ENCODE measurements around the gene PRR14L.
A peak's percentile ranks its signal among the peaks of the same experiment; 100 is the strongest.
"Not testable (repeated sequence)": the region's sequence is repeated elsewhere in the genome, so short reads cannot be mapped to it uniquely, and the experiment has no call there.

The PRR14L gene

DNA sequence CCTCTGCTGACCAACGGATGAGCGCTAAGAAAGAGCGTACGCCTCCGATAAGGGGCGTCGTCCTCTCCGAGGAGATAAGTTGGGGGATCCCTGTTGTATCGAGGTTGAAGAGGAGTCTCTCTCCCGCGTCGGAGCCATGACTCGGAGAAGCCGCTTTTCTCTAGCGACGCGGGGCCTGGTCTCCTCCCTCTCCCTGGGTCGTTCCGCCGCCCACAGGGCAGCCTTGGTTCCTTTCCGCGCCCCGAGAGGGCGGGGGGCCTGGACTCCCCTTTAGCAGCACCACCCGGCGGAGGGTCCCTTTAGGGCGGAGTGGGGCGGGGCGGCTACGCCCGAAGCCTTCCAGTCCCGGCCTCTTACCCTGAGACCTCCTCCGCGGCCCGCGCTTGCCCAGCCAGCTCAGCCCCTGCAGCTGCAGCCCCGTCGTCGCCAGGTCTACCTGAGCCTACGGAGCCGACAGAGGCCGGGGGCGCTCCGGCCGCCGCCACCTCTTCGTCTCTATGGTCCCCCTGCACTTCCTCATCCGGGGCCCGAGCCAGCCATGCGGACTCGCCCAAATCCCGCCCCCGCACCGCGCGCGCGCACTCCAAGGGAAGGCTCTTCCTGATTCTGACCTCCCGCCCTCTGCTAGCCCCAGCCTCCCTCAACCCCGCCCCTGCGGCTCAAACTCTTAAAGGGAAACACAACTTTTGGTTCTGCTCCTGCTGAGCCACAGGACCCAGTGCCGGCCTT lies at the start of gene PRR14L:
Gene PRR14L, minus strand, starts transcription at position 497 of the 729 bp plus-strand sequence. CDS start 11,272 bp downstream, outside the sequence.
- peak; percentile 79 for DNase-seq

DNA sequence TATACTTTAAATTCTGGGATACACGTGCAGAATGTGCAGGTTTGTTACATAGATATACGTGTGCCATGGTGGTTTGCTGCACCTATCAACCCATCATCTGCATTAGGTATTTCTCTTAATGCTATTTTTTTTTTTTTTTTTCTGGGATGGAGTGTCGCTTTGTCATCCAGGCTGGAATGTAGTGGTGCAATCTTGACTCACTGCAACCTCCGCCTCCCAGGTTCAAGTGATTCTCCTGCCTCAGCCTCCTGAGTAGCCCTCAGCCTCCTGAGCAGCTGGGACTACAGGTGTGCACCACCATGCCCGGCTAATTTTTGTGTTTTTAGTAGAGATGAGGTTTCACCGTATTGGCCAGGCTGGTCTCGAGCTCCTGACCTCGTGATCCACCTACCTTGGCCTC lies 49.4 kb upstream of the PRR14L start:
- DNase-seq = not testable (repeated sequence)

DNA sequence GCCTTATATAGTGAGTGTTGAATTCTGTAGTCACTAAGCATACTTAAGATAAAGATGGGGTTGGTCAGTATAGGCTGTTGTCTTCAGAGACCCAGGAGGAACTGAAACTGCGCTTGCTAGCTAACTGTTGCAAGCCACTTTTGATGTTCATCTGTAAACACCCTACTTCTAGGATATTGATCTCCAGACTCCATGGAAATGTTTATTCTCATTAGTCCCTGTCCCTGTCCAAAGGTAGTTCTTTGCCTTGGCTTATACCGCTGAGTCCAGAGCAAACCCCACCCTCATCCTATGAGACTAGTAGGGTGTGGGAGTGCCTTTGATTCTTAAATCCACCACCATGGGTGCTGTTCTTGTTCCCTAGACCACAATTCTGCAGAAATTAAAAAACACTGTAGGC lies 40.3 kb upstream of the PRR14L start:
- DNase-seq = no peak

DNA sequence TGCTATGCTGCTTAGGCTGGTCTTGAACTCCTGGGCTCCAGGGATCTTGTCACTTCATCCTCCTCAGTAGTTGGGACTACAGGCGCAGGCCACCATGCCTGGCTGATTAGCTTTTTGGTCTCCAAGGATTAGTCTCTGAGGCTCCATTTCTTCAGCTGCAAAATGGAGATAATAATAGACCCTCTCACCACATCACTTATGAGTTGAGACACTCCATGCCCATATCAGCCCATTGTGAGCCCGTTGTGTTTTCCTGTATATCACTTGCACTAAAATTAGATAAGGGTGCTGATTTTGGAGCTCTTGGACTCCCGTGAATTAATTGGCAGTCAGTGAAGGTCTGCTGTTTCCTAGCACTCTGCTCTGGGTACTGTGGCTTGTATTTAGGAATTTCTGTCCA lies 39.9 kb upstream of the PRR14L start:
- DNase-seq = no peak

DNA sequence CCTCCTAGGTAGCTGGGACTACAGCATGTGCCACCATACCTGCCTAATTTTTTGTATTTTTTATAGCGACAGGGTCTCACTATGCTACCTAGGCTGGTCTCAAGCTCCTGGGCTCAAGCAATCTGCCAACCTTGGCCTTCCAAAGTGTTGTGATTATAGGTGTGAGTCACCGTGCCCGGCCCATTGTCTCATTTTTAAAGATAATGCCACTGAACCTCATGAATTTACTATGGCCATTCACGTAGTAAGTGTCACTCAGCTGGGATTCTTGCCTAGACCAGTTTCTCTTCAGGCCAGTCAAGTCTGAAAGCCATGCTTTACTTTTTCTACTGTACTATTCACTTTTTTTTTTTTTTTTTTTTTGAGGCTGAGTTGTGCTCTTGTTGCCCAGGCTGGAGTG lies 26.3 kb upstream of the PRR14L start:
- no peak for DNase-seq

DNA sequence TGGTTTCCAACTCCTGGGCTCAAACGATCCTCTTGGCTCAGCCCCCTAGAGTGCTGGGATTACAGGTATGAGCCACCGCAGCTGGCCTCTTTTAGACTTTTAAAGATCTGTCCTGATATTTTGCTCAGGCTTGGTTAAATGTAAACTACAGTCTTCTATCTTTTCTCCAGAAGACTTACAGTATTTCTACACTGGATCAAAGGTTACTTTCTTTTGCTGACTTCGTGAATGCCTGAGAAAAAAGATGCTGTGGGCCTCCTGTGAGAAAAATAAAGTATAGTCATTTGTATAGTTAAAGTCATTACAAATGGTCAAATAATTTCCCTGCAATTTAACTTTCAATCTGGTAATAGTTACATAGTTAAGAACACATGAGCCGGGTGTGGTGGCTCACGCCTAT lies 23.5 kb upstream of the PRR14L start:
- DNase-seq = no peak

DNA sequence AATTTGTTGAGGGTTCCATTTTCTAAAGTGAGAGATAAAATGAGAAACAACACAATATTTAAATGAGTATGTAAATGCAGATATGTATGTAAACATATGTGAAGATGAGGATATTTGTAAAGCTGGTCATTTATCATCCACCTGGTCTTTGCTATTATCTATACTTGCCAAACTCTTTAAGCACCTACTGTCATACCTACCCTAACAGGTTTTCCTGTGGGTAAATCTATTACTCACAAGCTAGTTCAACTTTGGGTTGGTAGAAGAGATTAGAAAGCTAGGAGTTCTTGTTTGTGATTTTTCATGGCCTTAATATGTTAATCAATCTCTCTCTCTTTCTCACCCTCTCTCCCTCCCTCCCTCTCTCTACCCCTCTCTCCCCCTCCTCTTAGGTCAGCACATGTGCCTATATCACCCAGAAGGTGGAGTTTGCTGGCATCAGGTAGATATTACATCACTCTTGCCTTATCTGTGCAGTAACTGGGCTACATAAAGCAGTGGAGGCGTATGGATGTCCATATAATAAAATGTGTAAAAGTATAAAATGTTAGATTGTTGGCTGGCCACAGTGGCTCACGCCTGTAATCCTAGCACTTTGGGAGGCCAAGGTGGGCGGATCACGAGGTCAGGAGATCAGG lies 18.6 kb upstream of the PRR14L start:
- no peak for DNase-seq

DNA sequence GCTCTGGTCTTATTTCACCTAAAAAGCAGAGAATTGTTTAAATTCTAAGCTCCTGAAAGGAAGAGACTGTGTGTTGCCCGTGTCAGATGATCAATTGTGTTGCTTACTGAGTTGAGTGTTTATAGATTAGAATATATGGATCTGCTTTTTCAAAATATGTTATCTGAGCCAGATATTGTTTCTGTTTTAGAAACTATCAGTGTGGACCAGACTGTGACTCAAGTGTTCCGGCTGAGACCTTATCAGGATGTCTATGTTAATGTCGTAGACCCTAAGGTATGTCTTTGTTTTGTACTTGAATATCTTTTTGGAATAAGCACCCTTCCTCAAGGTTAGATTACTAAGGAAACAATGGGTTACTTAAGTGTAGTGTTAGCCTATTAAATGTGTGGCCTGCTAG lies 14.9 kb upstream of the PRR14L start:
- DNase-seq = no peak

DNA sequence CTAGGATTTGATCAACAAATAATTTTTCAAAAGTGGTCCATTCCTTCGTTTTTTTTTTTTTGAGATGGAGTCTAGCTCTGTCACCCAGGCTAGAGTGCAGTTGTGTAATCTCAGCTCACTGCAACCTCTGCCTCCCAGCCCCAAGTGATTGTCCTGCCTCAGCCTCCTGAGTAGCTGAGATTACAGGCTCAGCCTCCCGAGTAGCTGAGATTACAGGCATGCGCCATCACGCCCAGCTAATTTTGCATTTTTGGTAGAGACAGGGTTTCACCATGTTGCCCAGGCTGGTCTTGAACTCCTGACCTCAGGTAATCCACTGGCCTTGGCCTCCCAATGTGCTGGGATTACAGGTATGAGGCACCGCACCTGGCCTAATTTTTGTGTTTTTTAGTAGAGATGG lies 8.9 kb upstream of the PRR14L start:
- DNase-seq = not testable (repeated sequence)

DNA sequence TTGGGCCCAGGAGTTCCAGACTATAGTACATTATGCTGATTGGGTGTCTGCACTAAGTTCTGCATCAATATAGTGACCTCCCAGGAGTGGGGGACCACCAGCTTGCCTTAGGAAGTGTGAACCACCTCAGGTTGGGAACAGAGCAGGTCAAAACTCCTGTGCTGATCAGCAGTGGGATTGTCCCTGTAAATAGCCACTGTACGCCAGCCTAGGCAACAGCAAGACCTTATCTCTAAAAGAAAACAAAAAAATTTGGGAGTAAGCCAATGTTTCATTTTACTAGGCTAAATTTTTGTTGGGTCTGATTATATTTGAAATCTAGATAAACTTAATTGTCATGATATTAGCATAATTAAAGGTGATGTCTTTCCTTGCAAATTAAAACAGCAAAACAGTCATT lies 7.3 kb upstream of the PRR14L start:
- no peak for DNase-seq

DNA sequence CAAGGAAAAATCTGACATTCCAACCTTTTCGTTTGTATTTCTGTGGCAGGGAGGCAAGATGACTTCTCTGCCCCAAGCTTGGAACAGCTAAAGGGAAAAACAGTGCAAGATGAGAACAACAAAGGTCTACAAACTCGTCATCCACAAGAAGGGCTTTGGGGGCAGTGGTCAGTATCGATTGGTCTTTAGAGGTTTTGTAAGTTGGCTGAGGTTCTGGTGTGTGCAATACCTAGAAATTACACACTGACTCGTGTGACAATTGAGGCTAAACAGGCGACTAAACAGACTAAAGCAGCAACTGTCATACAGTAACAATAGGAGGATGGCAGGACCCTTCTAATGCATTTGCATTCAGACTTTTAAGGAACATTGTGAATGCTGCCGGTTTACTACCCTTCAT lies 4.9 kb upstream of the PRR14L start:
- no peak for DNase-seq

DNA sequence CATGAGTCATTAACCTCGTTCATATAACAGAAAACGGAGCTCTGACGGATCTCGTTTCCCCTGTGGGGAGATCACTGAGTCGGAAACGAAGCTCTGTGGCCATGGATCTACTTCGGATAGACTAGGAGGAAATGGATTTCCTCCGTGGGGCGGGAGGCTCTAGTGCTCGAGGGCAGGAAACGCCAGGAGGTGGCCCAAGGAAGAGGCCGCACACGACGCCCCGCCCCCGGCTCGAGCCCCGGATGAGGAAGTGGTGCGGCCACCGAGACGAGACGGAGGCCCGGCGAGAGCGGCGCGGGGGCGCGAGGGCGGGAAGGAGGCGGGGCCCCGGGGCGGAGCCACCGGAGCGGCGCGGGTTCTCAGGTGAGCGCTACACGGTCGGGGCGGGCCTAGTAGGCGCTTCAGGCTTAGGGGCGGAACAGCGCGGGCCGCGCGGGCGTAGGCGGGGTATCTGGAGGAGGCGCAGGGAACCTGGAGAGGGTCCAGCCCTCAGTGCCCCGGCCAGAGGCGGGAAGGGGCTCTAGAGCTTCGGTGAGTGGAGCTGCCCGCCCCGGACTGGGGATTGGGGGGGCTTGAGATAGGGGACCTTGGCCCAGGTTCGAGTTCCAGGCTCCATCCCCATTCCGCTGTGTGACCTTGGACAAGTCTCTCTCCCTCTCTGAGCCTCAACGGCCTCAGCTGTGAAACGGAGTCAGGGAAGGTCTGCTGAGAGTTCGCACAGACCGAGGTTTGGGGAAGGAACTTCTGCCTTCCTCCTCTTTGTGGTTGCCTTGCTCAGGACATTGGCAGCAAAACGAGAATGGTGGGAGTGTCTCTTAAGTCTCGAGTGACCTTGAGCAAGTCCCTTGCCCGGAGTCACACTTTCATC lies 3.9 kb upstream of the PRR14L start, which contains the start of gene DEPDC5:
Gene DEPDC5, plus strand, starts transcription at position 386 of the 868 bp plus-strand sequence. CDS start 903 bp downstream, outside the sequence.
- peak; percentile 86 for DNase-seq

DNA sequence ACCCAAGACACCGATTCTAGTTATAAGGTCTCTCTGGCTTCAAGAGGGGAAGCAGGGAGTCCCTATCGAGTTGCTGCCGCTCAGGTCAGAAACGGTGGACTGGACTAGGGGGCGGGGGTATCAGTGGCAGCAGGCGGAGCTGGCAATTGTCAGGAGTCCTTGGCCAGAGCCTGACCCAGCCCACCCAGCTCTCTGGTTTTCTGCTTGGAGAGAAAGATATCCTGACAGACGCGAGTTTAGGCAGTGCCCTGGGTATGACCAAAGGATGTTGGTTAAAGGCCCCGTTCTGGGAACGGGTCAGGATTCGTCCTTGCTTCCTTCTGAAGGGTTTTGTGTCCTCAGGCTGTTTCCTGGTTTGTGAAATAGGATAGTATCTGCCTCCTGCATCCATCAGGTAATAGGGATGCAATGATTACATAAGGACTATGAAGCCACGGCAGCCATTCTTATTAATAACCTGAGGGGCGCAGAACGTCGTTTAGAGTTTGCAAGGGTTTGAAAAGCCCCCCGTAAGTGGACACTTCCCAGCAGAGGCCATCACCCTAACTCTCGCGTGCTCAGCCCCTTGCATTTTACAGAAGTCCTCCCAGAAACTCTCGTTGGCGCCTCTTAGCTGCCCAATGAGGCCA lies 3.2 kb upstream of the PRR14L start:
- no peak for DNase-seq

DNA sequence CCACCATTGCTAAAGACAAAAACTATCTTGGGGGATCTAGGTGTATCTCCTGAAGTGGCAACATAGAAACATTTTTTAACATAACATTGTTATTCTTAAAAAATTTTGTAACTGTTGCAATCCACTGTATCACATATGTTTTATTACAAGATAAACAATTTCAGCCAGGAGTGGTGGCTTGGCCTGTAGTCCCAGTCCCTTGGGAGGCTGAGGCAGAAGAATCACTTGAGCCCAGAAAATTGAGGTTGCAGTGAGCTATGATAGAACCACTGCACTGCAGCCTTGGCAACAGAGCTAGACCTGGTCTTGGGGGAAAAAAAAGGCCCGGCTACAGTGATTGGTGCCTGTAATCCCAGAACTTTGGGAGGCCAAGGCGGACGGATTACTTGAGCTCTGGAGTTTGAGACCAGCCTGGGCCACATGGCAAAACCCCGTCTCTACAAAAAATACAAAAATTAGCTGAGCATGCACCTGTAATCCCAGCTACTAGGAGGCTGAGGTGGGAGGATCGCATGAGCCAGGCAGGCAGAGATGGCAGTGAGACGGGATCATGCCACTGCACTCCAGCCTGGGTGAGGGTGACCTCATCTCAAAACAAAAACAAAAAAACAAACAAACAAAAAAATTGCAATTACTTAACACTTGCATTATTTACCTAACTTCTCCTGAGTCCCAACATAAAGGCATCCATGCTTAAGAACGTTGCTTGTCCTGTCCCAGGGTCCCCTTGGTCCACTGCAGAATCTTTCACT lies 2.3 kb upstream of the PRR14L start:
- no peak for DNase-seq

DNA sequence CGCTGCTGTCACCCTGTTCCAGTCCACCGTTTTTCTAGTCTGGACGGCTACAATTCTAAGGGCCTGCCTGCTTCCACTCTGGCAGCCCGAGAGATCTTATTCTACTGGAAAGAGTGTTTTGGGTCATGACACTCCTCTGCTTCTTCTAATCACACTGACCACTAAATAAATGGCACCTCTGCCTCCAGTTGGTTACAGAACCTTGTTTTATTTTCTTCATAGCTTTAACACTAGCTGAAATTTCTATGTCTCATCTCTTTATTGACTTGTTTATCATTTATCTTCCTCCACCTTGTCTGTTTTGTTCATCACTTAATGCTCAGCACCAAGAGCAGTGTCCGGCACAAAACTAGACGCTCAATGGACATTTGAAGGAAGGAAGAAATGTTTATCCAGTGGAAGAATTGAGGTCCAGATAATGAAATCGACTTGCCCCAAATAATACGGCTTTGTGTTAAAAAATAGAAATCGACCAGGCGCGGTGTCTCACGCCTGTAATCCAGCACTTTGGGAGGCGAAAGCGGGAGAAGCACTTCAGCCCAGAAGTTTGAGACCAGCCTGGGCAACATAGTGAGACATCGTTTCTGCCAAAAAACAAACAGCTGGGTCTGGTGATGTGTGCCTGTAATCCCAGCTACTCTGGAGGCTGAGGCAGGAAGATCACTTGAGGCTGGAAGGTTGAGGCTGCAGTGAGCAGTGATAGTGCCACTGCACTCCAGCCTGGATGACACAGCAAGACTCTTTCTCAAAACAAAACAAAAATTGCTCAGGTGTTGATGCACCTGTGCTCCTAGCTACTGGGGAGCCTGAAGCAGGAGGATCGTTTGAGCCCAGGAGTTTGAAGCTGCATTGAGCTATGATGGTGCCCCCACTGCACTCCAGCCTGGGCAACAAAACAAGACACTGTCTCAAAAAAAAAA lies 693 bp upstream of the PRR14L start:
- no peak for DNase-seq

DNA sequence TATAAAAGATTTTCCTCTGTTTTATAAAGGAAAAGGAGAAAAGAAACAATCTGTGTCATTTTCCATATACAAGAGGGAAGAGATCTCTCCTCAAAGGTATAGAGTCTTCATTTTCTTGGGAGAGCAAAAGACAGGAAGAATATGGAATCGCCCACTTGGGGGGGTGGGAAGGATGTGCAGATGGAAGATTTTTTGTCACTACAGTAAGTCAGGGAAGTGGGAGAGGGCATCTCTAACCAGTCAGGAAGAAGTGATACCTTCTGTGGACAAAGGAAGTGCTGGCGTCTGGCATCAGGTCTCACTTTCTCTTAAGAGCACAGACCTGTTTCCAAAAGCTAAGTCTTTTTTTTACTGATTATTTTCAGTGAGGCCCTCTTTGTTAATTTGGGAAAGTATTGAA lies 1.4 kb downstream of the PRR14L start:
- no peak for DNase-seq

DNA sequence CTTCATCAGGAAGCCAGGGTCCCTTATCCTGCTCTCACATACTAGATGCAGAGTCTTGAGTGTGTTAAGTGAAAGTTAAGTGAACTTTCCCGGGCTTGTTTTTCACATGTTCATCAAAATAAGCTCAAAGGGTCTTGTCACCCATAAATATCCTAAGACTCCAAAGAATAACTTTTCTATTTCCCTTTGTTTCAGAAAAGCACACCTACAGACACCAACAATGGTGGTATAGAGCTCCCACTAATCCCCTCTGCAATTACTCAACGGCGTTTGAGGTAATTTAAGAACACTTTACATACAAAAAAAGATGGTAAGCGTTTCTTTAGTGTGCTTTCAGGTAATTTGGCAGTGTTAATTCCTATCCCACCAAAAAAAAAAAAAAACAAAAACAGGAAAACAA lies 2.5 kb downstream of the PRR14L start:
- no peak for DNase-seq

DNA sequence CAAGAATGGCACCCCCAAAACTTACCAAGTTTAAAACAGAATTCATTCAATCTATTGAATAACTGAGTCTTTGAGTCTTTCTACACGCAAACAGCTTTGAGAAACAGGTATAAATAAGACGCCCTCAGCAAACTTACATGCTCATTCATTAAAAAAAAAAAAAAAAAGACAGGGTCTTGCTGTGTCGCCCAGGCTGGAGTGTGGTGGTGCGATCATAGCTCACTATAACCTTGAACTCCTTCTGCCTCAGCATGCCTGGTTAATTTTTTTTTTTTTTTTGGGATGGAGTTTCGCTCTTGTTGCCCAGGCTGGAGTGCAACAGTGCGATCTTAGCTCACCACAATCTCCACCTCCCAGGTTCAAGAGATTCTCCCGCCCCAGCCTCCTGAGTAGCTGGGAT lies 6.1 kb downstream of the PRR14L start:
- DNase-seq = no peak

DNA sequence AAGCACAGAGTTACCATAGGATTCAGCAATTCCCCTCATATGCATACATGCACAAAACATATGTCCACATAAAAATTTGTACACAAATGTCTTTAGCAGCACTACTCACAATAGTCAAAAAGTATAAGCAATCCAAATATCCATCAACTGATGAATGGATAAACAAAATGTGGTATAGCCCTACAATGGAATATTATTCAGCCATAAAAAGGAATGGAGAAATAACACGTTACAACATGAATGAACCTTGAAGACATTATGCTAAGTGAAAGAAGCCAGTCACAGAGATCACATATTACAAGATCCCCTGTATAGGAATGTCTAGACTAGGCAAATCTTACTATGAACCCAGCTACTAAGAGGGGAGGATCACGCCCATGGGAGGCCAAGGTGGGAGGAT lies 7.2 kb downstream of the PRR14L start:
- DNase-seq = no peak

DNA sequence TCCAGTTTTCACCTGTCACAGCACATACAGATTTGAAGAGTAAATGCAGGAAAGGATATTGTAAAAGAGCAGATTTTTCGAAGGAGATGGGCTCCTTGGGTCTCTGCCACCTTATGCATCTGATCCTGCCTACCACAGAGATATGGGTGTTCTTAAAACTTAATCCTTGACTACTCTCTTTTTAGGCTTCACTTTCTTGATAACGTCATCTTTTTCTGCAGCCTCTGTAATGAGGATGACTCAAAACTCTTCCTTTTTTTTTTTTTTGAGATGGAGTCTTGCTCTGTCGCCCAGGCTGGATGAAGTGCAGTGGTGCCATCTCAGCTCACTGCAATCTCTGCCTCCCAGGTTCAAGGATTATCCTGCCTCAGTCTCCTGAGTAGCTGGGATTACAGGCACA lies 7.8 kb downstream of the PRR14L start:
- DNase-seq = no peak

DNA sequence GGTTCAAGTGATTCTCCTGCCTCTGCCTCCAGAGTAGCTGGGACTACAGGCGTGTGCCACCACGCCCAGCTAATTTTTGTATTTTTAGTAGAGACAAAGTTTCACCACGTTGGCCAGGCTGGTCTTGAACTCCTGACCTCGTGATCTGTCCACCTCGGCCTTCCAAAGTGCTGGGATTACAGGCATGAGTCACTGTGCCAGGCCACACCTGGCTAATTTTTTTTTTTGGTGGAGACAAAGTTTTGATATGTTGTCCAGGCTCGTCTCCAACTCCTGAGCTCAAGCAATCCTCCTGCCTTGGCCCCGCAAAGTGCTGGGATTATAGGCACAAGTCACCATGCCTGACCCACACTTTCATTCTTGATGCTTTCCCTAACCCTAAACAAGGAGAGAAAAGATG lies 9.6 kb downstream of the PRR14L start:
- not testable (repeated sequence) for DNase-seq

Data from GOT3 (cell line).